ENCODE data around the gene MAP1B.
A peak's percentile ranks its signal among the peaks of the same experiment; 100 is the strongest.

Gene MAP1B

GRCh38 chr5:72226950-72227349, 119.7 kb downstream of the MAP1B start:
- no peak overlapping the region for H3K4me3 ChIP-seq (ENCODE audit: control insufficient read depth, low read depth, low read length)
- no peak for DNase-seq (ENCODE audit: low read depth)
- TF ChIP-seq CTCF (conservative IDR thresholded peaks at IDR 0.05; ENCODE audit: control insufficient read depth, insufficient read depth, low read depth, low read length): no peak

GRCh38 chr5:72228960-72229359, 121.7 kb downstream of the MAP1B start:
- no peak for TF ChIP-seq CTCF (conservative IDR thresholded peaks at IDR 0.05; ENCODE audit: control insufficient read depth, insufficient read depth, low read depth, low read length)
- H3K4me3 ChIP-seq (ENCODE audit: control insufficient read depth, low read depth, low read length): no peak overlapping the region
- no peak for DNase-seq (ENCODE audit: low read depth)

- DNase-seq (ENCODE audit: low read depth): no peak
- no peak for TF ChIP-seq CTCF (conservative IDR thresholded peaks at IDR 0.05; ENCODE audit: control insufficient read depth, insufficient read depth, low read depth, low read length)
- no peak overlapping the region for H3K4me3 ChIP-seq (ENCODE audit: control insufficient read depth, low read depth, low read length)
These were observed 124.9 kb downstream of the MAP1B start for GRCh38 chr5:72231991-72232703.

- no peak for TF ChIP-seq CTCF (conservative IDR thresholded peaks at IDR 0.05; ENCODE audit: control insufficient read depth, insufficient read depth, low read depth, low read length)
- DNase-seq (ENCODE audit: low read depth): no peak
- H3K4me3 ChIP-seq (ENCODE audit: control insufficient read depth, low read depth, low read length): no peak overlapping the region
These were observed 125.6 kb downstream of the MAP1B start for GRCh38 chr5:72232838-72233237.

GRCh38 chr5:72233835-72234234, 126.6 kb downstream of the MAP1B start:
- TF ChIP-seq CTCF (conservative IDR thresholded peaks at IDR 0.05; ENCODE audit: control insufficient read depth, insufficient read depth, low read depth, low read length): no peak
- no peak for DNase-seq (ENCODE audit: low read depth)
- no peak overlapping the region for H3K4me3 ChIP-seq (ENCODE audit: control insufficient read depth, low read depth, low read length)

GRCh38 chr5:72234265-72234700, 127.0 kb downstream of the MAP1B start:
- TF ChIP-seq CTCF (conservative IDR thresholded peaks at IDR 0.05; ENCODE audit: control insufficient read depth, insufficient read depth, low read depth, low read length): no peak
- no peak overlapping the region for H3K4me3 ChIP-seq (ENCODE audit: control insufficient read depth, low read depth, low read length)
- peak; percentile 67 for DNase-seq (ENCODE audit: low read depth)
